ENCODE results near the gene IQSEC1.
"Not testable (repeated sequence)": the region's sequence is repeated elsewhere in the genome, so short reads cannot be mapped to it uniquely, and the experiment has no call there.

Gene IQSEC1

GRCh38 chr3:12885583-12885930 lies 187.7 kb downstream of the IQSEC1 start:
- H3K27me3 ChIP-seq (ENCODE audit: control insufficient read depth in 2 of 2, insufficient read depth in 2 of 2, low read length in 2 of 2), result peaks cover 2 to 10% of the 10 kb centered on the region in 2 donors
- no peak overlapping the region for H3K27ac ChIP-seq (ENCODE audit: low read depth in 2 of 2, low read length in 2 of 2)
- H3K36me3 ChIP-seq (ENCODE audit: control insufficient read depth in 2 of 2, insufficient read depth in 2 of 2, low read length in 2 of 2), result no peaks in the 10 kb centered on the region
- H3K4me3 ChIP-seq (ENCODE audit: low read length in 2 of 2), result no peak overlapping the region
- no peaks in the 10 kb centered on the region for H3K4me1 ChIP-seq (ENCODE audit: control insufficient read depth in 2 of 2, insufficient read depth in 2 of 2, low read length in 2 of 2)
- no peaks in the 10 kb centered on the region for H3K9me3 ChIP-seq (ENCODE audit: control insufficient read depth in 2 of 2, low read length in 2 of 2)
- H3K9ac ChIP-seq (ENCODE audit: low read depth in 1 of 2, low read length in 2 of 2), result no peak overlapping the region

GRCh38 chr3:12884790-12885582 lies 188.2 kb downstream of the IQSEC1 start:
- H3K27ac ChIP-seq (ENCODE audit: low read depth in 2 of 2, low read length in 2 of 2), result no peak overlapping the region
- H3K4me1 ChIP-seq (ENCODE audit: control insufficient read depth in 2 of 2, insufficient read depth in 2 of 2, low read length in 2 of 2), result no peaks in the 10 kb centered on the region
- peaks cover 2 to 9% of the 10 kb centered on the region in 2 donors for H3K27me3 ChIP-seq (ENCODE audit: control insufficient read depth in 2 of 2, insufficient read depth in 2 of 2, low read length in 2 of 2)
- H3K9ac ChIP-seq (ENCODE audit: low read depth in 1 of 2, low read length in 2 of 2), result no peak overlapping the region
- no peaks in the 10 kb centered on the region for H3K36me3 ChIP-seq (ENCODE audit: control insufficient read depth in 2 of 2, insufficient read depth in 2 of 2, low read length in 2 of 2)
- no peaks in the 10 kb centered on the region for H3K9me3 ChIP-seq (ENCODE audit: control insufficient read depth in 2 of 2, low read length in 2 of 2)
- no peak overlapping the region for H3K4me3 ChIP-seq (ENCODE audit: low read length in 2 of 2)

GRCh38 chr3:12884186-12884680 lies 189.0 kb downstream of the IQSEC1 start:
- H3K27me3 ChIP-seq (ENCODE audit: control insufficient read depth in 2 of 2, insufficient read depth in 2 of 2, low read length in 2 of 2), result peaks cover 2 to 9% of the 10 kb centered on the region in 2 donors
- H3K4me1 ChIP-seq (ENCODE audit: control insufficient read depth in 2 of 2, insufficient read depth in 2 of 2, low read length in 2 of 2), result no peaks in the 10 kb centered on the region
- no peak overlapping the region for H3K9ac ChIP-seq (ENCODE audit: low read depth in 1 of 2, low read length in 2 of 2)
- H3K4me3 ChIP-seq (ENCODE audit: low read length in 2 of 2), result no peak overlapping the region
- H3K27ac ChIP-seq (ENCODE audit: low read depth in 2 of 2, low read length in 2 of 2), result no peak overlapping the region
- no peaks in the 10 kb centered on the region for H3K36me3 ChIP-seq (ENCODE audit: control insufficient read depth in 2 of 2, insufficient read depth in 2 of 2, low read length in 2 of 2)
- no peaks in the 10 kb centered on the region for H3K9me3 ChIP-seq (ENCODE audit: control insufficient read depth in 2 of 2, low read length in 2 of 2)

GRCh38 chr3:12882336-12883310 lies 190.6 kb downstream of the IQSEC1 start:
- no peak overlapping the region for H3K4me3 ChIP-seq (ENCODE audit: low read length in 2 of 2)
- H3K9ac ChIP-seq (ENCODE audit: low read depth in 1 of 2, low read length in 2 of 2), result no peak overlapping the region
- H3K9me3 ChIP-seq (ENCODE audit: control insufficient read depth in 2 of 2, low read length in 2 of 2), result no peaks in the 10 kb centered on the region
- no peaks in the 10 kb centered on the region for H3K36me3 ChIP-seq (ENCODE audit: control insufficient read depth in 2 of 2, insufficient read depth in 2 of 2, low read length in 2 of 2)
- no peaks in the 10 kb centered on the region for H3K4me1 ChIP-seq (ENCODE audit: control insufficient read depth in 2 of 2, insufficient read depth in 2 of 2, low read length in 2 of 2)
- H3K27ac ChIP-seq (ENCODE audit: low read depth in 2 of 2, low read length in 2 of 2), result no peak overlapping the region
- peaks cover 2 to 6% of the 10 kb centered on the region in 2 donors for H3K27me3 ChIP-seq (ENCODE audit: control insufficient read depth in 2 of 2, insufficient read depth in 2 of 2, low read length in 2 of 2)

GRCh38 chr3:12881858-12882257 lies 191.4 kb downstream of the IQSEC1 start:
- not testable (repeated sequence) for H3K4me3 ChIP-seq (ENCODE audit: low read length in 2 of 2); H3K9ac ChIP-seq (ENCODE audit: low read depth in 1 of 2, low read length in 2 of 2); H3K9me3 ChIP-seq (ENCODE audit: control insufficient read depth in 2 of 2, low read length in 2 of 2); H3K4me1 ChIP-seq (ENCODE audit: control insufficient read depth in 2 of 2, insufficient read depth in 2 of 2, low read length in 2 of 2); H3K27ac ChIP-seq (ENCODE audit: low read depth in 2 of 2, low read length in 2 of 2); H3K36me3 ChIP-seq (ENCODE audit: control insufficient read depth in 2 of 2, insufficient read depth in 2 of 2, low read length in 2 of 2); H3K27me3 ChIP-seq (ENCODE audit: control insufficient read depth in 2 of 2, insufficient read depth in 2 of 2, low read length in 2 of 2)

GRCh38 chr3:12879191-12879815 lies 193.9 kb downstream of the IQSEC1 start:
- Histone ChIP-seq H3K4me1 (ENCODE audit: control insufficient read depth in 2 of 2, insufficient read depth in 2 of 2, low read length in 2 of 2) (no peaks in the 10 kb centered on the region), H3K4me3 (ENCODE audit: low read length in 2 of 2) (no peak overlapping the region), H3K9ac (ENCODE audit: low read depth in 1 of 2, low read length in 2 of 2) (no peak overlapping the region), H3K9me3 (ENCODE audit: control insufficient read depth in 2 of 2, low read length in 2 of 2) (no peaks in the 10 kb centered on the region), H3K27me3 (ENCODE audit: control insufficient read depth in 2 of 2, insufficient read depth in 2 of 2, low read length in 2 of 2) (peaks cover 0 to 4% of the 10 kb centered on the region in 2 donors), H3K36me3 (ENCODE audit: control insufficient read depth in 2 of 2, insufficient read depth in 2 of 2, low read length in 2 of 2) (no peaks in the 10 kb centered on the region), H3K27ac (ENCODE audit: low read depth in 2 of 2, low read length in 2 of 2) (no peak overlapping the region)

- H3K27me3 ChIP-seq (ENCODE audit: control insufficient read depth in 2 of 2, insufficient read depth in 2 of 2, low read length in 2 of 2); H3K9ac ChIP-seq (ENCODE audit: low read depth in 1 of 2, low read length in 2 of 2); H3K9me3 ChIP-seq (ENCODE audit: control insufficient read depth in 2 of 2, low read length in 2 of 2); H3K36me3 ChIP-seq (ENCODE audit: control insufficient read depth in 2 of 2, insufficient read depth in 2 of 2, low read length in 2 of 2); H3K4me3 ChIP-seq (ENCODE audit: low read length in 2 of 2); H3K27ac ChIP-seq (ENCODE audit: low read depth in 2 of 2, low read length in 2 of 2); H3K4me1 ChIP-seq (ENCODE audit: control insufficient read depth in 2 of 2, insufficient read depth in 2 of 2, low read length in 2 of 2): not testable (repeated sequence)
Observed at GRCh38 chr3:12878758-12879157, 194.5 kb downstream of the IQSEC1 start.

- Histone ChIP-seq H3K9me3 (ENCODE audit: control insufficient read depth in 2 of 2, low read length in 2 of 2) (no peaks in the 10 kb centered on the region), H3K27me3 (ENCODE audit: control insufficient read depth in 2 of 2, insufficient read depth in 2 of 2, low read length in 2 of 2) (no peaks in the 10 kb centered on the region), H3K36me3 (ENCODE audit: control insufficient read depth in 2 of 2, insufficient read depth in 2 of 2, low read length in 2 of 2) (no peaks in the 10 kb centered on the region), H3K4me1 (ENCODE audit: control insufficient read depth in 2 of 2, insufficient read depth in 2 of 2, low read length in 2 of 2) (no peaks in the 10 kb centered on the region), H3K4me3 (ENCODE audit: low read length in 2 of 2) (no peak overlapping the region), H3K9ac (ENCODE audit: low read depth in 1 of 2, low read length in 2 of 2) (no peak overlapping the region), H3K27ac (ENCODE audit: low read depth in 2 of 2, low read length in 2 of 2) (no peak overlapping the region)
Observed at GRCh38 chr3:12878141-12878574, 195.1 kb downstream of the IQSEC1 start.

- Histone ChIP-seq H3K36me3 (ENCODE audit: control insufficient read depth in 2 of 2, insufficient read depth in 2 of 2, low read length in 2 of 2) (no peaks in the 10 kb centered on the region), H3K27ac (ENCODE audit: low read depth in 2 of 2, low read length in 2 of 2) (no peak overlapping the region), H3K27me3 (ENCODE audit: control insufficient read depth in 2 of 2, insufficient read depth in 2 of 2, low read length in 2 of 2) (no peaks in the 10 kb centered on the region), H3K9ac (ENCODE audit: low read depth in 1 of 2, low read length in 2 of 2) (no peak overlapping the region), H3K4me3 (ENCODE audit: low read length in 2 of 2) (no peak overlapping the region), H3K4me1 (ENCODE audit: control insufficient read depth in 2 of 2, insufficient read depth in 2 of 2, low read length in 2 of 2) (no peaks in the 10 kb centered on the region), H3K9me3 (ENCODE audit: control insufficient read depth in 2 of 2, low read length in 2 of 2) (no peaks in the 10 kb centered on the region)
Observed at GRCh38 chr3:12877040-12877439, 196.2 kb downstream of the IQSEC1 start.
